BJ (cell line): ENCODE measurements around the gene MAP2K5. TPM values are rescaled to one million over a fixed set of nuclear protein-coding genes. Genes with fewer than 3 reads are reported as not detected.

Experiments
- CTCF ChIA-PET: fragments of 350-600 bp; formaldehyde crosslinking; extraction: SDS; loops from one replicate; lab custom pipeline; 2021; ENCODE audit warnings: antibody characterized with exemption, inconsistent platforms; lab: Yijun Ruan, JAX
- POLR2A ChIA-PET: fragments of 300-600 bp; sonication (Branson Sonifier 250); formaldehyde crosslinking; extraction: SDS; loops from one replicate; lab custom pipeline; 2021; ENCODE audit warnings: antibody characterized with exemption; lab: Charles Lee
- DNase-seq: peaks from one replicate; pipeline ENCODE4 v3.0.0-alpha.2; 2011; ENCODE audit warnings: low read depth
- H3K27me3 ChIP-seq: 2 replicates; pipeline ENCODE4 v1.6.0; 2011; ENCODE audit warnings: low read length; ENCODE audit not compliant: control insufficient read depth, insufficient read depth
- H3K36me3 ChIP-seq: 2 replicates; pipeline ENCODE4 v1.5.1; 2011; ENCODE audit warnings: low read length; ENCODE audit not compliant: control insufficient read depth, insufficient read depth
- H3K4me3 ChIP-seq: 2 replicates; pipeline ENCODE4 v1.5.1; 2011; ENCODE audit warnings: low read depth, mild to moderate bottlenecking, control low read depth, low read length
- polyA plus RNA-seq: library from polyadenylated mRNA; depleted of rRNA; stranded (reverse); fragments of >200 nt; gene quantifications from 2 replicates; pipeline ENCODE4 v1.2.3, GENCODE V29; 2011
- TF ChIP-seq, protein P1 (sequence below): IDR thresholded peaks from 2 replicates; pipeline ENCODE4 v1.5.1; 2011; ENCODE audit warnings: low read depth, mild to moderate bottlenecking, control low read depth, inconsistent platforms, low read length, moderate library complexity; ENCODE audit not compliant: insufficient read depth

The MAP2K5 gene
- polyA plus RNA-seq, 1 experiment: 5.6 TPM

DNA sequence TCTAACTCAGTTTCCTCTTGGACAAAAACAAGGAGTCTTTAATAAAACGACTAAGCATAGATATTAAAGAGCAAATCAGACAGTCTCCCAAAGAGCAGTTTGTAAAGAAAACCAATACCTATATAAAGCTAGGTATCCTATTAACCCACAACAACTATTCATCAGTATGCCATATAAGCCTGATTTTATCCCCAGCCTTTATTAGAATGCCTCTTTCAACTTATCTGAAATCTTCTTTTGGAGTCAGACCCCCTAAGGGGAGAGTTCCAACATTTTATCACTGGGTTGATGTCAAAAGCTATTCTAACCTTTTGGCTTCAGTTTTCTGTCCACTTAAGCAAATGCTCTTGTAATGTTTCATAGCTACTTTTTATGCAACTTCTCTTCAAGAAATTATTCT is 17.8 kb downstream of the MAP2K5 start:
- DNase-seq: no peak
- H3K27me3 ChIP-seq: no peaks in the 10 kb centered on the region
- no peak overlapping the region for H3K4me3 ChIP-seq
- ChIA-PET POLR2A (no interaction called here), CTCF (no interaction called here)
- no peaks in the 10 kb centered on the region; the same call in 1 of the 2 replicates for H3K36me3 ChIP-seq
- TF ChIP-seq, protein P1, sequence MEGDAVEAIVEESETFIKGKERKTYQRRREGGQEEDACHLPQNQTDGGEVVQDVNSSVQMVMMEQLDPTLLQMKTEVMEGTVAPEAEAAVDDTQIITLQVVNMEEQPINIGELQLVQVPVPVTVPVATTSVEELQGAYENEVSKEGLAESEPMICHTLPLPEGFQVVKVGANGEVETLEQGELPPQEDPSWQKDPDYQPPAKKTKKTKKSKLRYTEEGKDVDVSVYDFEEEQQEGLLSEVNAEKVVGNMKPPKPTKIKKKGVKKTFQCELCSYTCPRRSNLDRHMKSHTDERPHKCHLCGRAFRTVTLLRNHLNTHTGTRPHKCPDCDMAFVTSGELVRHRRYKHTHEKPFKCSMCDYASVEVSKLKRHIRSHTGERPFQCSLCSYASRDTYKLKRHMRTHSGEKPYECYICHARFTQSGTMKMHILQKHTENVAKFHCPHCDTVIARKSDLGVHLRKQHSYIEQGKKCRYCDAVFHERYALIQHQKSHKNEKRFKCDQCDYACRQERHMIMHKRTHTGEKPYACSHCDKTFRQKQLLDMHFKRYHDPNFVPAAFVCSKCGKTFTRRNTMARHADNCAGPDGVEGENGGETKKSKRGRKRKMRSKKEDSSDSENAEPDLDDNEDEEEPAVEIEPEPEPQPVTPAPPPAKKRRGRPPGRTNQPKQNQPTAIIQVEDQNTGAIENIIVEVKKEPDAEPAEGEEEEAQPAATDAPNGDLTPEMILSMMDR: no peak

DNA sequence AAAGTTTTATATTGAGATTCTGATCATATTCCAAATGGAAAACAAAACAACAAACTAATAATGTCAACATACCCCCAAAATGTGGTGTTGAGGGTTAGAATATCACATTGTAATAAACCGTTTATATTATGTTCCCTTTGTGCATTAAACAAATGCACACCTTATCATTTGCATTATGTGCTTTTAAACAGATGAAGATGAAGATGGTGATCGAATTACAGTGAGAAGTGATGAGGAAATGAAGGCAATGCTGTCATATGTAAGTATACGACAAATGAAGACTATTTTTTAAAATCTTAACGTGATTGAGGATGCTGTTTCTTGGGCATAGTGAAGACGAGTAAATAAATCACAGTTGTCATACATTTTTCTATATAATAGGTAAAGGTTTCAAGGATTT is 20.6 kb downstream of the MAP2K5 start:
- ChIA-PET CTCF (no interaction called here), POLR2A (no interaction called here)
- H3K27me3 ChIP-seq: no peaks in the 10 kb centered on the region
- TF ChIP-seq, protein P1: no peak
- no peak overlapping the region for H3K4me3 ChIP-seq
- H3K36me3 ChIP-seq: no peaks in the 10 kb centered on the region; the same call in 1 of the 2 replicates
- no peak for DNase-seq

DNA sequence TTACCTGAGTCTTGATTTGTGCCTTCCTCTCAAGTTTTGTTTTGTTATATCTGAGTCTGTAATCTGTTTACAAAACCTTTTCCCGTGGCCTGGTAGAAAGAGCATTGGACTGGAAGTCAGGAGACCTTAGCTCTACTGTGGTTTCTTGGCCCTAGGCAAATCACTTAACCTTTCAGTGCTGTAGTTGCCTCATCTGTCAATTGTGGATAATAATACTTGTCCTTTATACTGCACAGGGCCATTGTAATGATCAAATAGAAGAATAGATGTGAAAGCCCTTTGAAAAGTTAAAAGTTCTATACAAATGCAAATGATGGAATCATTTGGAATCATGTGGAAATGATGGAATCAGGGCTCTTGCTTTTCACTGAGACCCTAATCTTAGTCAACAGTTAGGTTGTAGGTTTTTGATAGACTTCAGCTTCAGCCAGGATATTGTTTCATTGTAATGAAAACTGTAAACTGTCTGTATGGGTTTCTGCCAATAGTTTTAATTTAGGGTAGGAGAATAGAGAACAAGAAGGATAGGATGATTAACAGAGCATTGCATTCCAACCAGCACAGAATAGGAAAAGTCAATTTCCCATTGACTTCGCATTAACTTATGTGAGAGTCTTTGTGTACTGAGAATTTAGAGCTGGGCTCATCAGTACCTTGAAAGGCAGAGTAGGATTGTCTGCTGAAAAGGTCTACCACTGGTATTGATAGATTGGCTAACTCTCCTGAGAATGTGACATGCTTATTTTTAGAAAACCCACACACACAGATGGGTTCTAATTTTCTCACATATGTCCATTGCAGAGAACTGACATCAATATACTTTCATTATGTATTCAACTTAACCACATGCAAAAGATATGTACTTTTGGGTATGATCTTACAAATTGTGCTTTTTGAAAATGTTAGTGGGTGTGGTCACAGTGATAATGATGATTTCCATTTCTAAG is 21.8 kb downstream of the MAP2K5 start:
- Histone ChIP-seq H3K4me3 (no peak overlapping the region), H3K36me3 (no peaks in the 10 kb centered on the region), H3K27me3 (no peaks in the 10 kb centered on the region)
- ChIA-PET POLR2A (no interaction called here), CTCF (interaction anchor here (0.6 to 0.7 kb wide), 2 partner anchors 242 to 330 kb away, joined by 3 read pairs; no protein-coding TSS in a partner anchor)
- DNase-seq: no peak
- TF ChIP-seq, protein P1: no peak

DNA sequence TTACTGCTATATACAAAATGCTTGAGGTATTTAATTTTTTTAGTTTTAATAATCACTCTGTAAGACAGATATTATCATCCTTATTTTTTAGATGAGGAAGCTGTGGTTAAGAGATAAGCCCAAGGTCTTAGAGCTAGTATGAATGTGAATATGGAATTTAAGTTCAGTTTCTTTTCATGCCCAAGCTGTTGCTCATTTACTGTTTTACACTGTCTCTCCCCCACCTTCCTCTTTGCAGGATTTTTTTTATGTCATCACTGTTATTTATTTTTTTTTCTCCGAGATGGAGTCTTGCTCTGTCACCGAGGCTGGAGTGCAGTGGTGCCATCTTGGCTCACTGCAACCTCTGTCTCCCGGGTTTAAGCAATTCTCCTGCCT is 22.5 kb downstream of the MAP2K5 start:
- Histone ChIP-seq H3K27me3 (no peaks in the 10 kb centered on the region), H3K36me3 (no peaks in the 10 kb centered on the region), H3K4me3 (no peak overlapping the region)
- DNase-seq: no peak
- ChIA-PET CTCF (interaction anchor here (0.6 kb wide), 1 partner anchor 331 kb away, joined by 3 read pairs; no protein-coding TSS in a partner anchor), POLR2A (no interaction called here)
- TF ChIP-seq, protein P1: no peak

DNA sequence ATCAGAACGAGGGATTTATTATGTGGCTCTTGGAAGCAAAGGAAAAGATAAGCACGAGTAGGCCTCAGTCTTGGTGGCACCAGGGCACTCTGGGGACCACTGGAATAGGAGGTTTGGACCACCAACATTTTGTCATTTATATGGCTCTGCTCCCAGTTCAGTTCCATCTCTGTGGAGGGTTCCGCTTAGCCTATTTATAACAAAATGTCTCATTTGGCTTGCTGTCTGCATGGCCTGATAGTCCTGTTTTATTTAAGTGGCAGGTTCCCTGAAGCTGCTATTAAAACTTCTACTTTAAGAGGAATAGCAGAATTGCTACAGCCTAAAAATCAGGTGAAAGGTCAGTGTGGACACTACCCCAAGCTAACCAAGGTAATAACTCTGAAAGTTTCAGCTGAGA is 27.2 kb downstream of the MAP2K5 start:
- Histone ChIP-seq H3K27me3 (no peaks in the 10 kb centered on the region), H3K36me3 (no peaks in the 10 kb centered on the region), H3K4me3 (no peak overlapping the region)
- ChIA-PET CTCF (interaction anchor here (1.3 kb wide), 1 partner anchor 12 kb away, joined by 4 read pairs; no protein-coding TSS in a partner anchor), POLR2A (no interaction called here)
- DNase-seq: no peak
- TF ChIP-seq, protein P1: no peak
